Chondrocyte (in vitro differentiated cells): ENCODE measurements around the gene COL21A1. TPM values are rescaled to one million over a fixed set of nuclear protein-coding genes. Genes with fewer than 3 reads are reported as not detected.

Source experiments
- DNase-seq: peaks from one replicate; pipeline ENCODE4 v3.0.0; 2021; ENCODE audit warnings: mixed read lengths, low spot score
- H3K27ac Mint-ChIP-seq: one replicate; pipeline ENCODE4 v1.8.0; 2021; ENCODE audit warnings: mild to moderate bottlenecking, moderate library complexity, mixed read lengths; ENCODE audit not compliant: unreplicated experiment
- H3K27me3 Mint-ChIP-seq: 2 replicates; pipeline ENCODE4 v1.8.0; 2021; ENCODE audit warnings: low read depth, mixed read lengths
- H3K36me3 Mint-ChIP-seq: 2 replicates; pipeline ENCODE4 v1.8.0; 2021; ENCODE audit warnings: low read depth, mixed read lengths
- H3K4me1 Mint-ChIP-seq: 2 replicates; pipeline ENCODE4 v1.8.0; 2021; ENCODE audit warnings: low read depth, mild to moderate bottlenecking, mixed read lengths
- H3K4me3 Mint-ChIP-seq: one replicate; pipeline ENCODE4 v1.8.0; 2021; ENCODE audit warnings: mild to moderate bottlenecking, moderate library complexity, mixed read lengths; ENCODE audit not compliant: unreplicated experiment
- H3K9me3 Mint-ChIP-seq: 2 replicates; pipeline ENCODE4 v1.8.0; 2021; ENCODE audit warnings: low read depth, mixed read lengths
- CTCF ChIP-seq: fragments of 200-600 bp; sonication (generic); IDR thresholded peaks from 2 replicates; pipeline ENCODE4 v1.5.0; 2021; ENCODE audit warnings: antibody characterized with exemption, mild to moderate bottlenecking, moderate library complexity
- total RNA-seq: library from RNA; stranded (reverse); gene quantifications from 3 replicates; pipeline ENCODE4 v1.2.1, GENCODE V29; 2021

The COL21A1 gene
- total RNA-seq, 1 donor from 2014 or later: 68.9 TPM

GRCh38 chr6:56050530-56051201 is 196.7 kb downstream of the COL21A1 start:
- no peak for DNase-seq
- no peak for TF ChIP-seq CTCF
- Mint-ChIP-seq H3K4me1 (peaks cover 77% of the 10 kb centered on the region), H3K9me3 (no peaks in the 10 kb centered on the region), H3K4me3 (no peak overlapping the region), H3K27me3 (no peaks in the 10 kb centered on the region), H3K27ac (peak overlapping the region; percentile 75), H3K36me3 (peaks cover 2% of the 10 kb centered on the region)

DNA sequence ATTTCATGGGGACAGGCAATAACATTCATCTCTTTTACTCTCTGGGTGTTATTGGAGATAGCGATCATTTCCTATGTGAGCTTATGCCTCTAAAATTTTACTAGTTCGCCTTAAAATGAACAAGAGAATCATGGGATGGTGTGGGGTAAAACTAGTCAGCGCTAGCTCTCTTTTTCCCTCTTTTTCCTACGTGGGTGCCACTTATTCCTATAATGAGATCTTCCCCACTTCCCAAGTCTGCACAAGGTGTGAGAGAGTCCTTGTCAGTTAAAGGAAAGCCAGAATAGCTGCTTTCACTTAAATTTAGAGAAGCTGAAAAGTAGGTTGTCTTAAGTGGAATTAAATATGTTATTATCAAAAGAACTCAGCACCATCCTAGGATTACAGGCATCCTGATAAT is 198.8 kb downstream of the COL21A1 start:
- no peaks in the 10 kb centered on the region for H3K9me3 Mint-ChIP-seq
- no peaks in the 10 kb centered on the region for H3K27me3 Mint-ChIP-seq
- H3K36me3 Mint-ChIP-seq: peaks cover 2% of the 10 kb centered on the region
- no peak for DNase-seq
- peak overlapping the region; percentile 85 for H3K27ac Mint-ChIP-seq
- TF ChIP-seq CTCF: no peak
- peaks cover 75% of the 10 kb centered on the region for H3K4me1 Mint-ChIP-seq
- no peak overlapping the region for H3K4me3 Mint-ChIP-seq

- peaks cover 2% of the 10 kb centered on the region for H3K36me3 Mint-ChIP-seq
- H3K4me3 Mint-ChIP-seq: no peak overlapping the region
- H3K27ac Mint-ChIP-seq: peak overlapping the region; percentile 85
- peaks cover 81% of the 10 kb centered on the region for H3K4me1 Mint-ChIP-seq
- no peak for DNase-seq
- H3K9me3 Mint-ChIP-seq: no peaks in the 10 kb centered on the region
- TF ChIP-seq CTCF: no peak
- no peaks in the 10 kb centered on the region for H3K27me3 Mint-ChIP-seq
Measured at GRCh38 chr6:56047931-56048540, 199.3 kb downstream of the COL21A1 start.

GRCh38 chr6:56046576-56046975 is 200.8 kb downstream of the COL21A1 start:
- Mint-ChIP-seq H3K4me1 (peaks cover 92% of the 10 kb centered on the region), H3K27ac (peak overlapping the region; percentile 86), H3K27me3 (no peaks in the 10 kb centered on the region), H3K9me3 (peaks cover 5% of the 10 kb centered on the region), H3K36me3 (peaks cover 2% of the 10 kb centered on the region), H3K4me3 (no peak overlapping the region)
- no peak for TF ChIP-seq CTCF
- peak; percentile 95 for DNase-seq

GRCh38 chr6:56043761-56044160 is 203.6 kb downstream of the COL21A1 start:
- TF ChIP-seq CTCF: no peak
- peak overlapping the region; percentile 82 for H3K27ac Mint-ChIP-seq
- peaks cover 6% of the 10 kb centered on the region for H3K9me3 Mint-ChIP-seq

More at GRCh38 chr6:56043761-56044160, 203.6 kb downstream of the COL21A1 start:
- DNase-seq: no peak
- H3K36me3 Mint-ChIP-seq: peaks cover 2% of the 10 kb centered on the region
- H3K4me1 Mint-ChIP-seq: peaks cover 89% of the 10 kb centered on the region
- H3K4me3 Mint-ChIP-seq: no peak overlapping the region
- H3K27me3 Mint-ChIP-seq: no peaks in the 10 kb centered on the region
